Rectal smooth muscle tissue (tissue), 1 donor: Measurements from ENCODE around the gene PLEKHA6.

Experiments used
- H3K27ac ChIP-seq: one replicate; pipeline ENCODE4 v1.7.0; 2013; ENCODE audit warnings: low read depth, low read length, inconsistent platforms
- H3K27me3 ChIP-seq: one replicate; pipeline ENCODE4 v1.7.0; 2013; ENCODE audit warnings: low read length; ENCODE audit not compliant: control insufficient read depth, insufficient read depth
- H3K36me3 ChIP-seq: one replicate; pipeline ENCODE4 v1.7.0; 2013; ENCODE audit warnings: low read length; ENCODE audit not compliant: control insufficient read depth, insufficient read depth
- H3K4me1 ChIP-seq: one replicate; pipeline ENCODE4 v1.7.0; 2013; ENCODE audit warnings: low read length; ENCODE audit not compliant: control insufficient read depth, insufficient read depth
- H3K4me3 ChIP-seq: one replicate; pipeline ENCODE4 v1.7.0; 2013; ENCODE audit warnings: low read length
- H3K9ac ChIP-seq: one replicate; pipeline ENCODE4 v1.7.0; 2013; ENCODE audit warnings: low read length

The PLEKHA6 gene

DNA sequence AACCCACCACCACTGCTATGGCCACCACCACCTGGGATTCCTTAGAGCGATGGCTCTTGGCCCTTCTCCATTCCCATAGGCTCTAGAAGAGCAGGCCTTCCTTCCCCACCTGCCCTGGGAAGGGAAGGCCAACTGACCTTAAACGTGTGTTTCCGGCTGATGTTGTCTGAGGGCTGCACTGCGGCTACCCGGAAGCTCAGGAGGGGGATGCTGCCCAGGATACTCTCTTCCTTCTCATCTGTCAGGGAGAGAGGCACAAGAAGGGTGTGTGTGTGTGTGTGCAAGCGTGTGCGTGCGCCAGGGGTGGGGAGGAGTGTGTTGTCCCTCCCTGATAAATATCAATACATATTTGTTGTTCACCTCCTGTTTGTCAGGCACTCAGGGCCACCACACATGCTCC, 94.9 kb downstream of the PLEKHA6 start:
- no peak overlapping the region for H3K9ac ChIP-seq
- peaks cover 9% of the 10 kb centered on the region for H3K4me1 ChIP-seq
- H3K4me3 ChIP-seq, result no peak overlapping the region
- H3K36me3 ChIP-seq, result peaks cover 5% of the 10 kb centered on the region
- no peaks in the 10 kb centered on the region for H3K27me3 ChIP-seq
- no peak overlapping the region for H3K27ac ChIP-seq

DNA sequence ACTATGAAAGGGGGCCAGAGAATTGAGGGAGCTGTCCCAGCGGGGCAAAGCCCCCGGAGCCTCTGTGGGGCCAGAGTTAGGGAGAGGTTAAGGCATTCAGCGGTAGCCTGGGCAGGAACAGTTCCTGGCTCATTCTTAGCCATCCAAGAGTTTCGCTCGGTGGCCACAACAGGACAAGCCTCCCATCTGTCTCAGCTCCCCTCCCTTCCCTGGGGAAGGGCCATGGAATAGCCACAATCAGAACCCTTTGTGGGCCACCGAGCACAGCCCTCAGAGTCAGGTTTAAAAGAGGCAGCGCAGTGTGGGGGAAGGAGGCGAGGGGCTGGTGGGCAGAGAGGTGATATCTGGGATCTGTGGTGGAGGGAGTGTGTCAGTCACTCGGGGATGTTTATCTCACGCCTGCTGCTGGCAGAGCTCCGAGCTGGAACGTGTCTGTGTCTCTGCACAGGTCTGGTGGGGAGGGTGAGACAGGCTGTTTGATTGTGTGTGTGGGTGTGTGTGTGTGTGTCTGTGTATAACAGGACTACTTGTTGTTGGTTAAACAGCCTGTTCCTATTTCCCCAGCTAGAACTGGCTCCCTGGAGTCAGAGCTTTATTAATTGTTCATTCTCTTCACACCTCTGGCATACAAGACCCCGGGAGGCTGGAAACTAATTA, 96.3 kb downstream of the PLEKHA6 start:
- Histone ChIP-seq H3K27me3 (no peaks in the 10 kb centered on the region), H3K36me3 (peaks cover 5% of the 10 kb centered on the region), H3K9ac (no peak overlapping the region), H3K27ac (no peak overlapping the region), H3K4me3 (no peak overlapping the region), H3K4me1 (peaks cover 9% of the 10 kb centered on the region)

DNA sequence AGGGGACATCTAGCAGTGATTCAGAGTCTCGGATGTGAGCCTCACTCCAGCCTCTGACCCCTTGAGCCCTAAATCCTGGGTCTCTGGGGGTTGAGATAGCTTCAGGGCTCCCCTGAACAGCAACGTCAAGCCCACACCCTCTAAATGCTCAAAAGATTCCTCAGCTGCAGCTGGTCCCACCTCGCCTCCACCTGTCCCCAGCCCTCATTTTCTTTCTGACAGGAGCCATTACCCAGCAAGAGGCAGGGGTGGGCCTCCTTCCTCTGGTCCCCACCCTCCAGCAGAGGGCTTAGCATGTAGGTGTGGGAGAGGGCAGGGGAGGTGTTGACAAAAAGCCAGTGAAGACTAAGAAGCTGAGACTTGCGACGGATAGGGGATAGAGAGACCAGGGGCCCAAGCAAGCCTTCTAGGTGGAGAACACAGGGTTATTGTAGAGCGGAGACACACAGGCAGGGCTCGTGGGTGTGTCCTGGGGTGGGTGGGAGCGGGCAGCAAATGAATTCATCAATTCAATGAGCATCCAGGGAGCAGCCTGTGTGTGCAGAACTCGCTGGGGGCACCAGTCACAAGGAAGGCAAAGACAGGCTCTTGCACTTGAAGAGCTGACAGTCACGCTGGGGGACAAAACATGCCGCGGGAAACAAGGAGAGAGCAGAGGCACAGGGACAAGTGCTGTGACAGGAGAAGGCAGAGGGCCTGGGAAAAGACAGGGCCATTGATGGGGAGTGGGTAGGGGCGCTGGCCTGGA, 97.0 kb downstream of the PLEKHA6 start:
- no peaks in the 10 kb centered on the region for H3K27me3 ChIP-seq
- H3K4me1 ChIP-seq, result peaks cover 9% of the 10 kb centered on the region
- H3K4me3 ChIP-seq, result no peak overlapping the region
- no peak overlapping the region for H3K9ac ChIP-seq
- peaks cover 5% of the 10 kb centered on the region for H3K36me3 ChIP-seq
- H3K27ac ChIP-seq, result no peak overlapping the region

DNA sequence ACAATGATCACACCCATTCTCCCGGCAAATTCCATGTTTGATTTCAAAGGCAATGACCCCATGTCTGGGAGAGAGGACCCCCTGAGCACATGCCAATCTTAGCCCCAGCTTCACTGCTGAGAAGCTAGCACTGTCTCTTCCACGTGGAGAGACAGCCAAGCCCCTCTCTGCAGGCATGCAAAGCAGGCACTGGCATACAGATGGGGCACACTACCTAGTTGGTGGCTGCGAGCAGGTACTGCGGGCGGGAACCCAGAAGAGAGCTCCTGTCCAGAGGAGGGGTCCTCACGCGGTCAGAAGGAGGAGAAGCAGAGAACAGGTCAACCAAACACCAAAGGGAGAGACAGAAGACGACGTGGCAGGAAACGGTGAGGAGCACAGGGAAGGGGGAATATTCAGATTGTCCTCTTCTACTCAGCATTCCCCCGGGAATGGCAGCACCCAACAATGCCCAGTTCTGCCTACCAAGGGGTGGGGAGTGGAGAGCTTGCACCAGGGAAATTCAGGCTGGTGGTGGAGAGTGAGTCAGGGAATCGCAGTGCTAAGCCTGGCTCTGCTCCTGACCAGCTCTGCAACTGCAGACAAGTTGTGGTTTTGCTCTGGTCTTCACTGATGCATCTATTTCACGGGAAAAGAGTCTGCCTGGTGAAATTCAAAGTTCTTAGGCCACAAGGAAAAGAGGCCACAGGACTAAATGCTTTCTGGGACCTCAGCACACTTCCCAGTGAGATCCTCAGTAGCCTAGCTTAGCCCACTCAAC, 97.8 kb downstream of the PLEKHA6 start:
- no peaks in the 10 kb centered on the region for H3K27me3 ChIP-seq
- no peak overlapping the region for H3K27ac ChIP-seq
- no peak overlapping the region for H3K9ac ChIP-seq
- no peak overlapping the region for H3K4me3 ChIP-seq
- H3K4me1 ChIP-seq, result peaks cover 9% of the 10 kb centered on the region
- H3K36me3 ChIP-seq, result peaks cover 9% of the 10 kb centered on the region

DNA sequence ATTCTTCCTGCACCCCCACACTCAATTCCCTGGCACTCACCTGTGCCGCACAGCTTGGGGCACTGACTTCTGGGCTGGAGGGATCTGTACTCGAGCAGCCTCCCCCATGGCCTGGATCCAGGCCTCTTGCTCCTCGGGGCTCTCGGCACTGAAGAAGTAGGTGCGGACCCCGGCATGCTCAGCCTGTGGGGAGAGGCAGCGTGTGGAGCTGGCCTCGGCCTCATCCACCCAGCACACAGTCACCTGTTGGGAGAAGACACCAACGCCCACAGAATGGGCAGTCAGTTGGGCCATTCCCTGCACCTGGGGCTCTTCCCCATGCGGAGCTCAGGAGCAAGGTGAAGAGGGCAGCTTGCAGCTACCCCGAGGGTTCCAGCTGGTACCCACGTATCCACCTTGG, 98.5 kb downstream of the PLEKHA6 start:
- no peak overlapping the region for H3K9ac ChIP-seq
- no peaks in the 10 kb centered on the region for H3K27me3 ChIP-seq
- peaks cover 9% of the 10 kb centered on the region for H3K4me1 ChIP-seq
- H3K4me3 ChIP-seq, result no peak overlapping the region
- no peak overlapping the region for H3K27ac ChIP-seq
- peaks cover 9% of the 10 kb centered on the region for H3K36me3 ChIP-seq

DNA sequence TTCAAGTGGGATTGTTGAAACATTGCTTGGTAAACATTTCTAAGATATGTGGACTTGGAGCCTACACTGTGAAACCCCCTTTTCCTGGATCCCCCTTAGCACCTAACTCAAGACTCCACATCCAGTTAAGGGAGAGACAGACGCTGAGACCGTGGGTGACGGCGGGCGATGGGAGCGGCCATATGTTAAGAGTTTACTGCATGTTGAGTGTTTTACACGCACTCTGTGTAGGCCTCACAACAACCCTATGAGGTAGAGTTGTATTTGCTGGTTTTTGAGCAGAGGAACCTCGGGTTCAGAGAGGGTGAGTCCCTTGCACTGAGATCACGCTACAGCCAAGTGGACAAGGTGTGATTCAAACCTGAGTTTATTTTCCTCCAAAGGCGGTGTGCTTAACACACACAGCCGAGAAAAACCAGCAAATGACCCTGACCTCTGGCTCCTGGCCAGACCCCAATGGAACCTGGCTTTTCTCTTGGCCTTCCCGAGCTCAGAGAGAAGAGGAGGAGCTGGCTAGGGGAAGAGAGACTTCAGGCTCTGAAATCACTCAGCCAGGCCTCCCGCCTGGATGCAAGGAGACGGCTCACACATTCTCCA, 99.0 kb downstream of the PLEKHA6 start:
- Histone ChIP-seq H3K27me3 (no peaks in the 10 kb centered on the region), H3K9ac (no peak overlapping the region), H3K4me3 (no peak overlapping the region), H3K36me3 (peaks cover 9% of the 10 kb centered on the region), H3K27ac (no peak overlapping the region), H3K4me1 (peaks cover 9% of the 10 kb centered on the region)

DNA sequence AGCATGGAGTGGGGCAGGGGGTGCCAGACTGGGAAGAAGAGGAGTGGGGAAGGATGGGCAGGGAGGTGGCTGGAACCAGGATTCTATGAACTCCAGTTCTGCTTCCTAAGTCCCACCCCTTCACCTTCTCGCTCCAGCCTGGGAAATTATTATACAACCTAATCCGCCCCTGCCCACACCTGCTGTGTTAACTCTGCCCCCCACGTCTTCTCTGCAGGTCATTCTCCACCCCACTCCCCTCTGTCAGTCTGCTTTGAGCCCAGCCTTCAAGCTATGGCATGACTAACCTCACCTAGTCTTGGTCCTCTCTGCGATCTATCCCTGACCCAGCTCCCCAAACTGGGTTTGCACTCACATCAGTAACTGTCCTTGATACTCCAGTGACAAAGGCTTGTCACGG, 99.9 kb downstream of the PLEKHA6 start:
- peaks cover 7% of the 10 kb centered on the region for H3K36me3 ChIP-seq

DNA sequence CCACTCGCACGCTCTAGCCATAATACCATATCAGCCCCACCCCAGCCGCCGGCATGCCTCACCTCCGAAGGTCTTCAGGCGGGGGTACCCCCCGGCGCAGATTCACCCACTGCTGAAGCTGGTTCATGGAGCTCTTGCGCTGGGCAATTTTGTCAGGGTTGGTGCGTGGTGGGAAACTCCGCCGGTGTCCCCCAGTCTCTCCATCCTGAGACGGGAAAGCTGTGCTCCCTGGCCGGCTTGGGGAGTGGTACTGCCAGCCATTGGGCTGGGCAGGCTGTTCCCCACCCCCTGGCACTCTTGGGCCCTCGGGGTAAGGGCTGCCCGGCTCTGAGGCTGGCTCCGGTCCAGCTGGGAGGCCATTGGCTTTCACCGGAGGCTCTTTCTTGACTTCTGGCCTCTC, 100.5 kb downstream of the PLEKHA6 start:
- Histone ChIP-seq H3K4me1 (peaks cover 6% of the 10 kb centered on the region), H3K27ac (no peak overlapping the region)

More for the DNA sequence above, 99.9 kb downstream of the PLEKHA6 start:
- no peak overlapping the region for H3K9ac ChIP-seq
- H3K27me3 ChIP-seq, result no peaks in the 10 kb centered on the region
- H3K4me1 ChIP-seq, result peaks cover 9% of the 10 kb centered on the region
- no peak overlapping the region for H3K27ac ChIP-seq
- no peak overlapping the region for H3K4me3 ChIP-seq

DNA sequence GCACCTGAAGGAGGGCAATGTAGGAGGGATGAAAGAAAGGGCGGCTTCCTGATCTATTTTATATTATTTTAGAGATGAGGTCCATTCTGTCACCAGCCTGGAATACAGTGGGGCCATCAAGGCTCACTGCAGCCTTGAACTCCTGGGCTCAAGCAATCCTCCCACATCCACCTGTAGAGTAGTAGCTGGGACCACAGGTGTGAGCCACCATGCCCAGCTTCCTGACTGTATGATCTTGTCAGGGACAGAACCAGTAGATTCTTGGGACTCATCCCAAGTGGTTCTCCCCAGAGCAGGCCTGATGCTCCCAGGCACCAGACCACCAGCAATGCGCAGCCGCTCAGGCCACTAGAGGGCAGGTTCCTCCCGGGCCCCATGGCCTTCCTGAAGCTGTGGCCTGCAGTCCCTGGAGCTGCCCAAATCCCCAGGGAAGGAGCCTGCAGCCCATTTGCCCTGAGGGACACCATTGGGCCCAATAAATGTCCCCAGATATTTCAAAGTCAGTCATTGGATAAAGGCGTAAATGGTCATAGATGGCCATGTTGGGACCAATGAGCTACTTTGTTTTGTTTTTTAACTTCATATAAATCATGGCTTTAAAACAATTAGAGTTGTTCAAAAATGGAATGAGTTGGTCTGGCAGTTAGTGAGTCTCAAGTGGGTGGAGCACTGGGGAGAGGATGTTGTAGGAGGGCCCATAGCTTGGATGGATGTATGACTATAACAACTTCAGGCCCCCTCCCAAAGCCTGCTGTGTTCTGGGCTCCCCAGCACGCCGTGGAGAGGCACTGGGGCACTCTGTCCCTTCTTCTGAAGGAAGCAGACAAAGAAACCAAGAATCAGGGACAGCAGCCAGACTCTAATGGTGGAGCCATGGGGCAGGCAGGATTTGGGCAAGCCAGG, 101.3 kb downstream of the PLEKHA6 start:
- H3K4me1 ChIP-seq, result peaks cover 1% of the 10 kb centered on the region
- H3K36me3 ChIP-seq, result peaks cover 7% of the 10 kb centered on the region
- H3K9ac ChIP-seq, result no peak overlapping the region
- H3K27ac ChIP-seq, result no peak overlapping the region
- H3K27me3 ChIP-seq, result no peaks in the 10 kb centered on the region
- no peak overlapping the region for H3K4me3 ChIP-seq

More for the DNA sequence above, 100.5 kb downstream of the PLEKHA6 start:
- Histone ChIP-seq H3K4me3 (no peak overlapping the region), H3K9ac (no peak overlapping the region), H3K36me3 (peaks cover 7% of the 10 kb centered on the region), H3K27me3 (no peaks in the 10 kb centered on the region)

DNA sequence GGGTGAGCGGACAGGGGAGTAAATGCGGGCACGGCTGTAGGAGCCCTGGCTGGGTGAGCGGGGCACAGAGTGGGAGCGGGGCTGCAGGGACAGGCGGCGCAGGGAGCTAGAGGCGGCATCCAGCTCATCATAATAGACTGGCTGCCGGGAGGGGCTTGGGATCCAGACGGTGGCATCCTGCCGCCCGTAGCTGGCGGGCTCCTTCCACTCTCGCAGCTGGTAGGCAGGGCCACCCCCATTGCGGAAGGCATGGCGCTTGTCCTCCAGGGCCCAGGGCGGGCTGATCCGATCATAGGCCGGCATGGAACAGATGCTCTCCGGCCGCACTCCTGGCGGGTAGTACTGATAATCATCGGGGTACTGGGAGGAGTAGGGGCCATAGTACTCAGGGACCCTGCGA, 102.3 kb downstream of the PLEKHA6 start:
- peaks cover 7% of the 10 kb centered on the region for H3K36me3 ChIP-seq
- H3K4me1 ChIP-seq, result no peaks in the 10 kb centered on the region
- H3K27me3 ChIP-seq, result no peaks in the 10 kb centered on the region
- H3K4me3 ChIP-seq, result no peak overlapping the region
- H3K27ac ChIP-seq, result no peak overlapping the region
- H3K9ac ChIP-seq, result no peak overlapping the region

DNA sequence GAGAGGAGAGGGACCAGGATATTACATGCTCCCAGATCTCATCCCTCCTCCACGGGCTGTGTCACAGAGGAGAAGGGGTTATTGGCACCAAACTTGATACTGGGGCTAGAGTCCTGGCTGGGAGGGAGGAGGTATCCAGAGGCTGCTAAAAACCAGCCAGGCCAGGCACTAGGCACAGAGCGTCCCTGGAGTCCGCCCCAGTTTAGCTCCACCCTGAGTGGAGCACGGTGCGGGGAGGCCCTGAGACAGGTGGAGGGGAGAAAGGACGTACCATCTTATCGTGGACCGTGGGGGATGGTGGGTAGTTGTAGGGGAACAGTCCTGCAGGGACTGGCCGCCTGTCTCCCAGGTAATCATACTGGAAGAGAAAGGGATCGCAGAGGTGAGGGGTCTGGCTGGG, 103.2 kb downstream of the PLEKHA6 start:
- H3K27me3 ChIP-seq, result no peaks in the 10 kb centered on the region
- H3K4me3 ChIP-seq, result no peak overlapping the region
- no peak overlapping the region for H3K27ac ChIP-seq
- peaks cover 7% of the 10 kb centered on the region for H3K36me3 ChIP-seq
- H3K9ac ChIP-seq, result no peak overlapping the region
- H3K4me1 ChIP-seq, result no peaks in the 10 kb centered on the region
